ENCODE data around the gene C6orf141.

C6orf141 gene

DNA sequence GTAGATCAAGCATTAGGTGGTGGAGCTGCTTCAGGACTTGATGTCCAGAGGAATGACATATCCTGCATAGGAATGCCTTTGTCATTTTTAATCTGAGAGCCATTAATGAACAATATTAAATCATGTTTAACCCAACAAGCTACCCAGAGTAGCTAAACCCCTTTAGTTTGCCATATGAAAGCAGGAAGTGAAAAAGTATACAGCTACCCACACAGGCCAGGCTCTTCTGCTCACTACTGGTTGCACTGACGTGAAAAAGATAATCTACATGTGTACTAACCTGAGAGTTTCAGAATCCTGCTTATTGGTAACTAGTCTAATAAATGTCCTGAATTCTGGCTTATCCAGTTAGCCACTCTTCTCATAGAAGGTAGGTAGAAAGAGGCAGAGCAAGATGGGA is 30.8 kb upstream of the C6orf141 start:
- H3K27me3 ChIP-seq (ENCODE audit: insufficient read depth, poor library complexity, severe bottlenecking), result no peaks in the 10 kb centered on the region
- TF ChIP-seq GABPA (IDR thresholded peaks at IDR 0.05; ENCODE audit: low read depth) (no peak), SPI1 (IDR thresholded peaks at IDR 0.05; ENCODE audit: borderline replicate concordance, low read depth) (no peak), POLR2AphosphoS5 (IDR thresholded peaks at IDR 0.05; ENCODE audit: low read depth) (no peak)
- TF ChIP-seq, protein P1, sequence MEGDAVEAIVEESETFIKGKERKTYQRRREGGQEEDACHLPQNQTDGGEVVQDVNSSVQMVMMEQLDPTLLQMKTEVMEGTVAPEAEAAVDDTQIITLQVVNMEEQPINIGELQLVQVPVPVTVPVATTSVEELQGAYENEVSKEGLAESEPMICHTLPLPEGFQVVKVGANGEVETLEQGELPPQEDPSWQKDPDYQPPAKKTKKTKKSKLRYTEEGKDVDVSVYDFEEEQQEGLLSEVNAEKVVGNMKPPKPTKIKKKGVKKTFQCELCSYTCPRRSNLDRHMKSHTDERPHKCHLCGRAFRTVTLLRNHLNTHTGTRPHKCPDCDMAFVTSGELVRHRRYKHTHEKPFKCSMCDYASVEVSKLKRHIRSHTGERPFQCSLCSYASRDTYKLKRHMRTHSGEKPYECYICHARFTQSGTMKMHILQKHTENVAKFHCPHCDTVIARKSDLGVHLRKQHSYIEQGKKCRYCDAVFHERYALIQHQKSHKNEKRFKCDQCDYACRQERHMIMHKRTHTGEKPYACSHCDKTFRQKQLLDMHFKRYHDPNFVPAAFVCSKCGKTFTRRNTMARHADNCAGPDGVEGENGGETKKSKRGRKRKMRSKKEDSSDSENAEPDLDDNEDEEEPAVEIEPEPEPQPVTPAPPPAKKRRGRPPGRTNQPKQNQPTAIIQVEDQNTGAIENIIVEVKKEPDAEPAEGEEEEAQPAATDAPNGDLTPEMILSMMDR (IDR thresholded peaks at IDR 0.05; ENCODE audit: insufficient read depth, low read length), result no peak
- TF ChIP-seq, protein P2, sequence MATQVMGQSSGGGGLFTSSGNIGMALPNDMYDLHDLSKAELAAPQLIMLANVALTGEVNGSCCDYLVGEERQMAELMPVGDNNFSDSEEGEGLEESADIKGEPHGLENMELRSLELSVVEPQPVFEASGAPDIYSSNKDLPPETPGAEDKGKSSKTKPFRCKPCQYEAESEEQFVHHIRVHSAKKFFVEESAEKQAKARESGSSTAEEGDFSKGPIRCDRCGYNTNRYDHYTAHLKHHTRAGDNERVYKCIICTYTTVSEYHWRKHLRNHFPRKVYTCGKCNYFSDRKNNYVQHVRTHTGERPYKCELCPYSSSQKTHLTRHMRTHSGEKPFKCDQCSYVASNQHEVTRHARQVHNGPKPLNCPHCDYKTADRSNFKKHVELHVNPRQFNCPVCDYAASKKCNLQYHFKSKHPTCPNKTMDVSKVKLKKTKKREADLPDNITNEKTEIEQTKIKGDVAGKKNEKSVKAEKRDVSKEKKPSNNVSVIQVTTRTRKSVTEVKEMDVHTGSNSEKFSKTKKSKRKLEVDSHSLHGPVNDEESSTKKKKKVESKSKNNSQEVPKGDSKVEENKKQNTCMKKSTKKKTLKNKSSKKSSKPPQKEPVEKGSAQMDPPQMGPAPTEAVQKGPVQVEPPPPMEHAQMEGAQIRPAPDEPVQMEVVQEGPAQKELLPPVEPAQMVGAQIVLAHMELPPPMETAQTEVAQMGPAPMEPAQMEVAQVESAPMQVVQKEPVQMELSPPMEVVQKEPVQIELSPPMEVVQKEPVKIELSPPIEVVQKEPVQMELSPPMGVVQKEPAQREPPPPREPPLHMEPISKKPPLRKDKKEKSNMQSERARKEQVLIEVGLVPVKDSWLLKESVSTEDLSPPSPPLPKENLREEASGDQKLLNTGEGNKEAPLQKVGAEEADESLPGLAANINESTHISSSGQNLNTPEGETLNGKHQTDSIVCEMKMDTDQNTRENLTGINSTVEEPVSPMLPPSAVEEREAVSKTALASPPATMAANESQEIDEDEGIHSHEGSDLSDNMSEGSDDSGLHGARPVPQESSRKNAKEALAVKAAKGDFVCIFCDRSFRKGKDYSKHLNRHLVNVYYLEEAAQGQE (IDR thresholded peaks at IDR 0.05; ENCODE audit: insufficient replicate concordance, low read depth), result no peak
- no peak for DNase-seq (ENCODE audit: low read depth in 1 of 2, low spot score in 1 of 2)
- H3K27ac ChIP-seq (replicated peaks), result no peak overlapping the region
- no peak overlapping the region for H3K4me3 ChIP-seq (replicated peaks; ENCODE audit: insufficient read depth, low read length)

DNA sequence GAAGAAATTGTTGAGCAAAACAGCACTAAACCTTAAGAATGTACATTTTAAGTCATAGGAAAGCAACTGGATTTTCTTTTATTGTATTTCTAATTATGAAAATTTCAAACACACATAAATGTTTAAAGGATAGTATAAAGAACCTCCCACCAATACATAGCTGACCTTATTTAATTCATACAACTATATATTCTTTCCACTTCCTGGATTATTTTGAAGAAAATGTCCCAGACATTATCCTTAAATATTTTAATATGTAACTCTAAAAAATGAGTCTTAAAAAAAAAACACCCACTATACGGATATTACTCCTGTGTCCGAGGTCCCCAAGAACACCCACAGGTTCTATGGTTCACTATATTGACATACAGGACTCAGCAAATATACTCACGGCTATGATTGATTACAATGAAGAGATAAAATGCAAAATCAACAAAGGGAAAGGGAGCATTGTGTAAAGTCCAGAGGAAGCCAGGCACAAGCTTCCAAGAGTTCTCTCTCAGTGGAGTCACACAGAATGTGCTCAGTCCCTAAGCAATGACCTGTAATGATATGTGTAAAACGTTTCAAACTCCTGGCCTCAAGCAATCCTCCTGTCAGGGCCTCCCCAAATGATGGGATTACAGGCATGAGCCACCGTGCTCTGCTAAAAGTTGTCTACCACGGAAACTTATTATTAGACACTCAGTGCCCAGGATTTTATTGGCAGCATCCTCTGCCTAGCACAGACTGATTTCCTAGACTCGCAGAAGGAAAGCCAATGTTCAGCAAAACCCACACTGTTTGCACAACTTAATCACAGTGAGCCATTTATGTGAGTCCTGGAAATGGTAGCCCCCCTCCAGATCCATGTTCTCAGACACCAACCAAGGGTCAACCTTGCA is 27.5 kb upstream of the C6orf141 start:
- DNase-seq (ENCODE audit: low read depth in 1 of 2, low spot score in 1 of 2), result no peak
- Histone ChIP-seq H3K27me3 (ENCODE audit: insufficient read depth, poor library complexity, severe bottlenecking) (no peaks in the 10 kb centered on the region), H3K27ac (replicated peaks) (no peak overlapping the region), H3K4me3 (replicated peaks; ENCODE audit: insufficient read depth, low read length) (no peak overlapping the region)
- TF ChIP-seq, protein P1 (IDR thresholded peaks at IDR 0.05; ENCODE audit: insufficient read depth, low read length), result no peak
- TF ChIP-seq, protein P2 (IDR thresholded peaks at IDR 0.05; ENCODE audit: insufficient replicate concordance, low read depth), result no peak
- TF ChIP-seq GABPA (IDR thresholded peaks at IDR 0.05; ENCODE audit: low read depth) (no peak), POLR2AphosphoS5 (IDR thresholded peaks at IDR 0.05; ENCODE audit: low read depth) (no peak), SPI1 (IDR thresholded peaks at IDR 0.05; ENCODE audit: borderline replicate concordance, low read depth) (no peak)

- no peak overlapping the region for H3K4me3 ChIP-seq (replicated peaks; ENCODE audit: insufficient read depth, low read length)
- no peaks in the 10 kb centered on the region for H3K27me3 ChIP-seq (ENCODE audit: insufficient read depth, poor library complexity, severe bottlenecking)
- DNase-seq (ENCODE audit: low read depth in 1 of 2, low spot score in 1 of 2), result no peak
- no peak for TF ChIP-seq SPI1 (IDR thresholded peaks at IDR 0.05; ENCODE audit: borderline replicate concordance, low read depth)
- TF ChIP-seq, protein P2 (IDR thresholded peaks at IDR 0.05; ENCODE audit: insufficient replicate concordance, low read depth), result no peak
- TF ChIP-seq, protein P1 (IDR thresholded peaks at IDR 0.05; ENCODE audit: insufficient read depth, low read length), result no peak
- no peak for TF ChIP-seq GABPA (IDR thresholded peaks at IDR 0.05; ENCODE audit: low read depth)
- no peak for TF ChIP-seq POLR2AphosphoS5 (IDR thresholded peaks at IDR 0.05; ENCODE audit: low read depth)
- H3K27ac ChIP-seq (replicated peaks), result no peak overlapping the region
These were observed 26.6 kb upstream of the C6orf141 start for GRCh38 chr6:49523901-49524300.

Data from HL-60 (cell line).